Duodenal mucosa (tissue), 2 donors: ENCODE data around the gene SORL1-AS1.
"Not testable (repeated sequence)": the region's sequence is repeated elsewhere in the genome, so short reads cannot be mapped to it uniquely, and the experiment has no call there.

ENCODE experiments used
- H3K27ac ChIP-seq: one replicate; pipeline ENCODE4 v1.7.0; 2013; ENCODE audit warnings: low read depth, low read length
- H3K27me3 ChIP-seq, 2 donors: one replicate each; pipeline ENCODE4 v1.7.0; 2013; ENCODE audit warnings: low read length in 2 of 2, control low read depth in 1 of 2; ENCODE audit not compliant: insufficient read depth in 2 of 2, control insufficient read depth in 1 of 2
- H3K36me3 ChIP-seq, 2 donors: one replicate each; pipeline ENCODE4 v1.7.0; 2013; ENCODE audit warnings: low read length in 2 of 2, control low read depth in 1 of 2; ENCODE audit not compliant: insufficient read depth in 2 of 2, control insufficient read depth in 1 of 2
- H3K4me1 ChIP-seq, 2 donors: one replicate each; pipeline ENCODE4 v1.7.0; 2013; ENCODE audit warnings: low read length in 2 of 2, control low read depth in 1 of 2; ENCODE audit not compliant: insufficient read depth in 2 of 2, control insufficient read depth in 1 of 2
- H3K4me3 ChIP-seq, 2 donors: one replicate each; pipeline ENCODE4 v1.7.0; 2013; ENCODE audit warnings: low read length in 2 of 2, low read depth in 1 of 2
- H3K9ac ChIP-seq, 2 donors: one replicate each; pipeline ENCODE4 v1.7.0; 2013; ENCODE audit warnings: low read length in 2 of 2, low read depth in 1 of 2
- H3K9me3 ChIP-seq, 2 donors: one replicate each; pipeline ENCODE4 v1.7.0; 2013; ENCODE audit warnings: low read length in 2 of 2, control low read depth in 1 of 2; ENCODE audit not compliant: control insufficient read depth in 1 of 2

Gene SORL1-AS1

GRCh38 chr11:121418625-121419114 lies 34.1 kb downstream of the SORL1-AS1 start:
- Histone ChIP-seq H3K9ac (no peak overlapping the region), H3K4me3 (no peak overlapping the region), H3K27me3 (no peaks in the 10 kb centered on the region), H3K9me3 (no peaks in the 10 kb centered on the region), H3K27ac (no peak overlapping the region), H3K36me3 (no peaks in the 10 kb centered on the region), H3K4me1 (peaks cover 10 to 12% of the 10 kb centered on the region in 2 donors)

GRCh38 chr11:121417607-121418006 lies 35.2 kb downstream of the SORL1-AS1 start:
- H3K9ac ChIP-seq = no peak overlapping the region
- no peaks in the 10 kb centered on the region for H3K9me3 ChIP-seq
- H3K27ac ChIP-seq = no peak overlapping the region

GRCh38 chr11:121417055-121417551 lies 35.7 kb downstream of the SORL1-AS1 start:
- peaks cover 10 to 12% of the 10 kb centered on the region in 2 donors for H3K4me1 ChIP-seq
- no peaks in the 10 kb centered on the region for H3K27me3 ChIP-seq
- no peak overlapping the region for H3K4me3 ChIP-seq
- no peaks in the 10 kb centered on the region for H3K36me3 ChIP-seq
- H3K9me3 ChIP-seq = no peaks in the 10 kb centered on the region
- H3K27ac ChIP-seq = no peak overlapping the region
- peak overlapping the region in 1 of 2 donors; percentile 34 for H3K9ac ChIP-seq

More at GRCh38 chr11:121417607-121418006, 35.2 kb downstream of the SORL1-AS1 start:
- Histone ChIP-seq H3K27me3 (no peaks in the 10 kb centered on the region), H3K4me1 (peaks cover 10 to 12% of the 10 kb centered on the region in 2 donors), H3K4me3 (no peak overlapping the region), H3K36me3 (no peaks in the 10 kb centered on the region)

GRCh38 chr11:121415856-121416255 lies 36.9 kb downstream of the SORL1-AS1 start:
- H3K4me1 ChIP-seq = peaks cover 10 to 12% of the 10 kb centered on the region in 2 donors
- H3K27ac ChIP-seq = no peak overlapping the region
- H3K36me3 ChIP-seq = no peaks in the 10 kb centered on the region
- H3K9me3 ChIP-seq = no peaks in the 10 kb centered on the region
- H3K9ac ChIP-seq = no peak overlapping the region
- H3K27me3 ChIP-seq = no peaks in the 10 kb centered on the region
- H3K4me3 ChIP-seq = no peak overlapping the region

- no peak overlapping the region for H3K27ac ChIP-seq
- no peaks in the 10 kb centered on the region for H3K9me3 ChIP-seq
- peaks cover 10 to 12% of the 10 kb centered on the region in 2 donors for H3K4me1 ChIP-seq
- no peak overlapping the region for H3K4me3 ChIP-seq
- no peaks in the 10 kb centered on the region for H3K36me3 ChIP-seq
- H3K27me3 ChIP-seq = no peaks in the 10 kb centered on the region
- no peak overlapping the region for H3K9ac ChIP-seq
Observed at GRCh38 chr11:121414141-121414913, 38.4 kb downstream of the SORL1-AS1 start.

DNA sequence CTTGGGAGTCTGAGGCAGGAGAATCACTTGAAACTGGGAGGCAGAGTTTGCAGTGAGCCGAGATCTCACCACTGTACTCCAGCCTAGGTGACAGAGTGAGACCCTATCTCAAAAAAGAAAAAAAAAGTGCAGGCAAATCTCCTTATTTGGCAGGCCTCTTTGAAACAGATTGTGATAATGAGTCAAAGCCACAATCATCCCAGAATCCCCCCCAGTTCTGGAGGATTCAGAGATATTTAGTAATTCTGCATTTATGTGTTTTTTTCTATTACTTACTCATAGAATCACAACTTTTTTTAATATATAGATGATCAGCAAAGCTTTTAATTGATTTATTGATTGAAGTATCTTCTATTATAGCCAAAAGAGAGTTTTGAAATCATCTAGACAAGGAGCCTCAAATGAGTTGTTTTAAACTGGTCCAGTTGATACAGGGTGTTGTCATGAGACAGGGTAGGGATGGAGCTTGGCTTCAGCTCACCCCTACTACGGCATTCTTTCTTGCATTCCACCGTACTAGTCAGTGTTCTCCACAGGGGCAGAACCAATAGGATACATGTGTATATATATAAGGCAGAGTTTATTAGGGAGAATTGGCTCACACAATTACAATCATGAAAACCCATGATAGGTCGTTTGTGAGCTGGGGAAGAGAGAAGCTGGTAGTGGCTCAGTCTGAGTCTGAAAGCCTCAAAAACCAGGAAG lies 39.9 kb downstream of the SORL1-AS1 start:
- H3K36me3 ChIP-seq = no peaks in the 10 kb centered on the region
- no peaks in the 10 kb centered on the region for H3K9me3 ChIP-seq
- no peak overlapping the region for H3K4me3 ChIP-seq
- no peak overlapping the region for H3K9ac ChIP-seq
- no peak overlapping the region for H3K27ac ChIP-seq
- H3K4me1 ChIP-seq = peaks cover 10 to 11% of the 10 kb centered on the region in 2 donors
- no peaks in the 10 kb centered on the region for H3K27me3 ChIP-seq

DNA sequence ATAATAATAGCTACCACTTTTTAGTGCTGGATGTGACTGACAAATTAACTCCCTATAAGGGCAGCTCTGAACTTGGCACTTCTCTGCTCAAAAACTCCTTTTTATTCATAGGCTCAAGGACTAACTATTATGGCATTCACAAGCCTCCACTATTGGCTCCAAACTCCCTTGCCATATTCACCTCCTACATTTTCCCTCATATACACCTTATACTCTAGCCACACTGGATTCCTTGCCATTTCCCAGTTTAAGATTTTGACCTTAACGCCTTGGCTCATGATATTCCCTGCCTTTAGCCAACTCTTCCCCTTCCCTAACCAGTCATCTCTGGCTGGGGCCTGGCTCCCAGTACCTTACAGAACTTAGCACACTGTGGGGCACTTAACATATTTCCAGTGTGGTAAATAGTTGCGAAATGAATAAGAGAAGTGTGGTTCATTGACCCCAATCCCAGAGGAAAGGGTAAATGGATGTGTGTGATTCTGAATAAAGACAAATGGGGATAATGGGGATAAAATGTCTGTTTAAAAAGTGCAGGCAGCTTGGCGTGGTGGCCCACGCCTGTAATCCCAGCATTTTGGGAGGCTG lies 40.7 kb downstream of the SORL1-AS1 start:
- no peak overlapping the region for H3K27ac ChIP-seq
- no peaks in the 10 kb centered on the region for H3K9me3 ChIP-seq
- H3K36me3 ChIP-seq = no peaks in the 10 kb centered on the region

GRCh38 chr11:121411330-121411729 lies 41.4 kb downstream of the SORL1-AS1 start:
- not testable (repeated sequence) for H3K36me3 ChIP-seq, H3K9me3 ChIP-seq, H3K4me3 ChIP-seq, H3K27ac ChIP-seq, H3K27me3 ChIP-seq, H3K4me1 ChIP-seq, H3K9ac ChIP-seq

More for the DNA sequence above, 40.7 kb downstream of the SORL1-AS1 start:
- Histone ChIP-seq H3K4me1 (peaks cover 3 to 4% of the 10 kb centered on the region in 2 donors), H3K9ac (no peak overlapping the region), H3K4me3 (no peak overlapping the region), H3K27me3 (no peaks in the 10 kb centered on the region)

- H3K4me1 ChIP-seq, H3K27me3 ChIP-seq, H3K36me3 ChIP-seq, H3K4me3 ChIP-seq, H3K9me3 ChIP-seq, H3K27ac ChIP-seq, H3K9ac ChIP-seq: not testable (repeated sequence)
Observed at GRCh38 chr11:121410041-121410440, 42.7 kb downstream of the SORL1-AS1 start.

DNA sequence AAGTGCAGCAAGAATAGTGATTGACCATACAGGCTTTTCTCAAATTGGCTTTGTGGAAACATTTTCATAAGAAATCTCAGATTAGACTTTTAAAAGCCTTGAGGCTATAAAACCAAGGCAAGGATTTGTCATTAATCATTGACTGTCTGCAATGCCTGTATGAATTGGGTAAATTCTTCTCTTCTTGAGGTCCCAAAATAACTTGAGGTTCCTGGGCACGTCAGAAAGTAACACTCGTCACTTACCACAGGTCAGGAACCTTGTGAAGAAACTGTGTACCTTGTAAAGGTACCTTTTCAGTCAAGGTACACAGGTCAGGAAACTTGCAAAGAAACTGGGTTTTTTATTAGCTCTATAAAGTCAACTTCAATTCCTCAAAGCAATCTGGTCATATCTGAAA lies 43.9 kb downstream of the SORL1-AS1 start:
- H3K4me1 ChIP-seq = no peaks in the 10 kb centered on the region
- no peaks in the 10 kb centered on the region for H3K27me3 ChIP-seq
- H3K36me3 ChIP-seq = no peaks in the 10 kb centered on the region
- H3K9ac ChIP-seq = no peak overlapping the region
- H3K27ac ChIP-seq = no peak overlapping the region
- H3K9me3 ChIP-seq = no peaks in the 10 kb centered on the region
- no peak overlapping the region for H3K4me3 ChIP-seq
